Smooth muscle cell (in vitro differentiated cells): ENCODE data around the gene WDFY3. TPM values are rescaled to one million over a fixed set of nuclear protein-coding genes. Genes with fewer than 3 reads are reported as not detected.

Experiments used
- DNase-seq: peaks from one replicate; lab custom pipeline; 2025; ENCODE audit not compliant: unreplicated experiment; lab: John Stamatoyannopoulos, UW
- H2AFZ ChIP-seq: fragments of 200-600 bp; sonication (generic); 2 replicates; pipeline ENCODE4 v1.6.0; 2016; ENCODE audit warnings: antibody characterized with exemption, low read depth, mild to moderate bottlenecking
- H3F3A ChIP-seq: fragments of 200-600 bp; sonication (generic); 2 replicates; pipeline ENCODE4 v1.6.0; 2017; ENCODE audit warnings: antibody characterized with exemption, low read depth
- H3K27ac ChIP-seq: fragments of 200-600 bp; sonication (generic); 2 replicates; pipeline ENCODE4 v1.5.1; 2016; ENCODE audit warnings: low read depth, mild to moderate bottlenecking
- H3K27me3 ChIP-seq: fragments of 200-600 bp; sonication (generic); 2 replicates; pipeline ENCODE4 v1.6.1; 2016; ENCODE audit warnings: low read depth, mild to moderate bottlenecking
- H3K36me3 ChIP-seq: fragments of 200-600 bp; sonication (generic); 2 replicates; pipeline ENCODE4 v1.5.1; 2016; ENCODE audit warnings: low read depth
- H3K4me1 ChIP-seq: fragments of 200-600 bp; sonication (generic); 2 replicates; pipeline ENCODE4 v1.5.1; 2016; ENCODE audit warnings: low read depth
- H3K4me2 ChIP-seq: fragments of 200-600 bp; sonication (generic); 2 replicates; pipeline ENCODE4 v1.6.0; 2016; ENCODE audit warnings: mild to moderate bottlenecking
- H3K4me3 ChIP-seq: fragments of 200-600 bp; sonication (generic); 2 replicates; pipeline ENCODE4 v1.5.1; 2016; ENCODE audit warnings: mild to moderate bottlenecking
- H3K79me2 ChIP-seq: fragments of 200-600 bp; sonication (generic); 2 replicates; pipeline ENCODE4 v1.6.0; 2016; ENCODE audit warnings: low read depth, mild to moderate bottlenecking
- H3K9ac ChIP-seq: fragments of 200-600 bp; sonication (generic); 2 replicates; pipeline ENCODE4 v1.6.0; 2016; ENCODE audit warnings: low read depth
- H3K9me3 ChIP-seq: fragments of 200-600 bp; sonication (generic); replicated peaks from 2 replicates; pipeline ENCODE4 v1.5.1; 2016; ENCODE audit warnings: low read depth
- H4K20me1 ChIP-seq: fragments of 200-600 bp; sonication (generic); 2 replicates; pipeline ENCODE4 v1.6.0; 2016; ENCODE audit warnings: low read depth
- WGBS: methylation state at CpG from one replicate; pipeline ENCODE4 v1.1.7; 2016; ENCODE audit warnings: low lambda C conversion rate; 5-methylcytosine and 5-hydroxymethylcytosine counted together
- polyA plus RNA-seq: library from polyadenylated mRNA; unstranded; fragments of >200 nt; fragmentation: Nextera tagmentation; extraction: Ambion mirVana; gene quantifications from 2 replicates; pipeline ENCODE4 v1.2.1, GENCODE V29; 2016
- total RNA-seq: library from RNA; depleted of rRNA; stranded (reverse); fragments of >200 nt; gene quantifications from 2 replicates; pipeline ENCODE4 v1.2.3, GENCODE V29; 2014
- TF ChIP-seq, protein P1 (sequence below): fragments of 200-600 bp; sonication (generic); IDR thresholded peaks from 2 replicates; pipeline ENCODE4 v1.5.1; 2017; ENCODE audit warnings: borderline replicate concordance, mild to moderate bottlenecking, antibody characterized with exemption; ENCODE audit not compliant: insufficient read depth, poor library complexity, severe bottlenecking

The WDFY3 gene
- total and polyA plus RNA-seq, 2 experiments from 2014 or later = 4.0 to 63.9 TPM

DNA sequence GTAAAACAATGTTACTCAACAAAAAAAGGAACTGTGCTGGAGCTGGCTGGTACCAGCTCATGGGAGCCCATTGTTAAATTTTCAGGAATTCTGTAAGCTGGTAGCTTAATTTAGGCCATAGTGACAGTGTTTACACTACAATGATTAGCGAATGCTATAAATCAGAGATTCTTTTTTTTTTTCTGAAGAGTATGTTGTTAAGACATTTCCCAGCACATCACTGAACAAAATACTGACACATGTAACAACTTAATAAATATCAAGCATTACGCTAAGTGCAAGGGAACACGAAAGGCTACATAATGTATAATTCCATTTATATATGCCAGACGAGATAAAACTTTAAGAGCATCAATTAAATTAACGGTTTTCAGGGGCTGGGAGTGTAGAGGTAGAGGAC lies 4.4 kb downstream of the WDFY3 start:
- no peak for DNase-seq
- Histone ChIP-seq H3K4me2 (no peak overlapping the region), H4K20me1 (peaks cover 83% of the 10 kb centered on the region), H3K27me3 (no peaks in the 10 kb centered on the region), H3K27ac (no peak overlapping the region), H3K9ac (no peak overlapping the region), H3F3A (no peaks in the 10 kb centered on the region), H3K36me3 (no peaks in the 10 kb centered on the region), H3K9me3 (no peaks in the 10 kb centered on the region), H2AFZ (no peak overlapping the region), H3K79me2 (peaks cover 88% of the 10 kb centered on the region), H3K4me3 (no peak overlapping the region), H3K4me1 (peaks cover 17% of the 10 kb centered on the region)
- TF ChIP-seq, protein P1, sequence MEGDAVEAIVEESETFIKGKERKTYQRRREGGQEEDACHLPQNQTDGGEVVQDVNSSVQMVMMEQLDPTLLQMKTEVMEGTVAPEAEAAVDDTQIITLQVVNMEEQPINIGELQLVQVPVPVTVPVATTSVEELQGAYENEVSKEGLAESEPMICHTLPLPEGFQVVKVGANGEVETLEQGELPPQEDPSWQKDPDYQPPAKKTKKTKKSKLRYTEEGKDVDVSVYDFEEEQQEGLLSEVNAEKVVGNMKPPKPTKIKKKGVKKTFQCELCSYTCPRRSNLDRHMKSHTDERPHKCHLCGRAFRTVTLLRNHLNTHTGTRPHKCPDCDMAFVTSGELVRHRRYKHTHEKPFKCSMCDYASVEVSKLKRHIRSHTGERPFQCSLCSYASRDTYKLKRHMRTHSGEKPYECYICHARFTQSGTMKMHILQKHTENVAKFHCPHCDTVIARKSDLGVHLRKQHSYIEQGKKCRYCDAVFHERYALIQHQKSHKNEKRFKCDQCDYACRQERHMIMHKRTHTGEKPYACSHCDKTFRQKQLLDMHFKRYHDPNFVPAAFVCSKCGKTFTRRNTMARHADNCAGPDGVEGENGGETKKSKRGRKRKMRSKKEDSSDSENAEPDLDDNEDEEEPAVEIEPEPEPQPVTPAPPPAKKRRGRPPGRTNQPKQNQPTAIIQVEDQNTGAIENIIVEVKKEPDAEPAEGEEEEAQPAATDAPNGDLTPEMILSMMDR = no peak
- WGBS = 81% methylated on average over 5 of the region's 5 CpGs

DNA sequence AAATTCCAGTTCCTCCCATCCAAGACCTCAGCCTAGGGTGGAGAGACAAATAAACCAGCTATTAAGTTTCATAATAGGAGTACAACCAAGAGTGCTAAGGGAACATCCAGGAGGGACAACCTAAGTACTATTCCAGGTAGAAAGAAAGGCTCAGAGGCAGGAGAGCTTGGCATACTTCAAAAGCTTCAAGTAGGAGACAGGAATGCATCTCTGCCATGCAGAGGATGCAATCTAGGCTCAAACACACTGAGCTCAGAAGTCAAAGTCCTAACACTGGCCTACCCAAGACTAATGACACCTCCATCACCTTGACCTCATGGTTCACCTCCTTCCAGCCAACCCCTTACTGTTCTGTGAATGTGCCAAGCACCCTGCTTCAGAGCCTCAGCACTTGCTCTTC lies 8.1 kb downstream of the WDFY3 start:
- TF ChIP-seq, protein P1 = no peak

DNA sequence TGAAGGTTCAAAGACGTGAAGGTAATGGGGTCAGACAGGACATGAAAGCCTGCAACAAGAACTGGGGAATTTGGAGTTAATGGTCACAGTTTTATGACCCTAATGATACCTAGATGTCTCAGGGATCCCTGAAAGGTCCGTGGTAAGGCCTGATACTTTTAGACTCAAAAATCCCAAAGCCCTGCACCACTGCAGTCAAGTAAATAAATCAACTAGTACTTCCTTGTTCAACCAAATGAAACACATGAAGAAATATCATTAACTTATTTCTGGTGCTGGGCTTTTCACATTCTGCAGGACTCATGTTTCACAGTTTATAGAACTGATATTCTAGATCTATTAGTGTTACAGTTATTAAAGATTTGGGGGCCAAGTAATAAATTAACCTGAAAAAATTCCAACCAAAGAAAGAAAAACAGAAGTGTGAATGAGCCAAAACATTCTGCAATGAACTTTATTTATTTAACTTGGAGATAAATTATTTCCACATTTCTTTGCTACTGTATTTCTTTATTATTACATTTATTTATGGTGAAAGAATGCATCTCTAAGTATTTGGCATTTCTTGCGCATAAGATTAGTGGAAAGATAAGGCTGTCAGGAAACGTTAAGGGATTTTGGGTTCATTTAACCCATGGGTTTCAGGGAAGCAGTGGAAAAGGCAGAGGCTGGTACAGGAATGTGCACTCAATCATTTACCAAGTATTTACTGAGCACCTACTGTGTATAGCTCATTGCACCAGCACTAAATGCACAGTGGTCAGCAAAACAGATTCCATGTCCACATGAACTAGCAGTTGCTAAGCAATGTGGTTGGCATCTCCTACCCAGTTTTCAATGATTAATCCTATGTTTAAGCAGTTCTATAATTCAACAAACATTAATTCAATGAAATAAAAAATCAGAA lies 8.7 kb downstream of the WDFY3 start:
- H3F3A ChIP-seq = no peaks in the 10 kb centered on the region
- no peak overlapping the region for H2AFZ ChIP-seq
- H3K36me3 ChIP-seq = no peaks in the 10 kb centered on the region
- H3K27ac ChIP-seq = no peak overlapping the region
- peaks cover 100% of the 10 kb centered on the region for H3K79me2 ChIP-seq
- no peaks in the 10 kb centered on the region for H3K27me3 ChIP-seq
- no peak overlapping the region for H3K9ac ChIP-seq
- H3K4me2 ChIP-seq = no peak overlapping the region
- no peak overlapping the region for H3K4me3 ChIP-seq
- TF ChIP-seq, protein P1 = no peak
- peaks cover 26% of the 10 kb centered on the region for H3K4me1 ChIP-seq
- no peaks in the 10 kb centered on the region for H3K9me3 ChIP-seq
- no peak for DNase-seq
- WGBS = 57% methylated on average over 4 of the region's 4 CpGs
- peaks cover 99% of the 10 kb centered on the region for H4K20me1 ChIP-seq

More for the DNA sequence above, 8.1 kb downstream of the WDFY3 start:
- Histone ChIP-seq H3K4me3 (no peak overlapping the region), H3K4me2 (no peak overlapping the region), H3K9me3 (no peaks in the 10 kb centered on the region), H3K27ac (no peak overlapping the region), H2AFZ (no peak overlapping the region), H3F3A (no peaks in the 10 kb centered on the region), H3K79me2 (peaks cover 100% of the 10 kb centered on the region), H3K4me1 (peaks cover 26% of the 10 kb centered on the region), H3K27me3 (no peaks in the 10 kb centered on the region), H3K36me3 (no peaks in the 10 kb centered on the region), H4K20me1 (peaks cover 99% of the 10 kb centered on the region), H3K9ac (no peak overlapping the region)
- DNase-seq = no peak
